ENCODE results near the gene MUC13.

DNA sequence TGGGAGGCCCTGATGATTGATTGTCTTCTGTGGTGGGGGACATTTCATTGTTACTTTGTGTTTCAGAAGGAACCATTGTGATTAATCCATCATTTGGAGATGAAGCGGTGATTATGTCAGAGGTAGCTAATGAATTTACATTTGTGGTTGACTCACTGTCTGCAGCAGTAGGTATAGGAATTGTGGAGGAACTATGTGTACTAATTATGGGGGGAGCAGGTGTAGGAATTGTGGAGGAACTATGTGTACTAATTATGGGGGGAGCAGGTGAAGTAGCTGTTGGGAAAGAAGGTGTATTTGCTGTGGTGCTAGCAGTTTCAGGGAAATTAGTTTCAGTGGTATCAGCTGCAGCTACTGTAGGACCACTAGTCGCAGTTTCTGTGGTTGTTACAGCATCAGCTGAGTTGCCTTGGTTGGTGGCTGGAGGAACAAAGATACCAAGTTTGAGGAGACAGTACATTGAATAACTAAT is 6.9 kb downstream of the MUC13 start:
- TF ChIP-seq POLR2A (IDR thresholded peaks at IDR 0.05): no peak
- TF ChIP-seq, protein P1, sequence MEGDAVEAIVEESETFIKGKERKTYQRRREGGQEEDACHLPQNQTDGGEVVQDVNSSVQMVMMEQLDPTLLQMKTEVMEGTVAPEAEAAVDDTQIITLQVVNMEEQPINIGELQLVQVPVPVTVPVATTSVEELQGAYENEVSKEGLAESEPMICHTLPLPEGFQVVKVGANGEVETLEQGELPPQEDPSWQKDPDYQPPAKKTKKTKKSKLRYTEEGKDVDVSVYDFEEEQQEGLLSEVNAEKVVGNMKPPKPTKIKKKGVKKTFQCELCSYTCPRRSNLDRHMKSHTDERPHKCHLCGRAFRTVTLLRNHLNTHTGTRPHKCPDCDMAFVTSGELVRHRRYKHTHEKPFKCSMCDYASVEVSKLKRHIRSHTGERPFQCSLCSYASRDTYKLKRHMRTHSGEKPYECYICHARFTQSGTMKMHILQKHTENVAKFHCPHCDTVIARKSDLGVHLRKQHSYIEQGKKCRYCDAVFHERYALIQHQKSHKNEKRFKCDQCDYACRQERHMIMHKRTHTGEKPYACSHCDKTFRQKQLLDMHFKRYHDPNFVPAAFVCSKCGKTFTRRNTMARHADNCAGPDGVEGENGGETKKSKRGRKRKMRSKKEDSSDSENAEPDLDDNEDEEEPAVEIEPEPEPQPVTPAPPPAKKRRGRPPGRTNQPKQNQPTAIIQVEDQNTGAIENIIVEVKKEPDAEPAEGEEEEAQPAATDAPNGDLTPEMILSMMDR (IDR thresholded peaks at IDR 0.05): no peak

Data from body of pancreas (tissue), 4 donors.